Erythroblast (primary cell): ENCODE data around the gene MUC5AC.
"Not testable (repeated sequence)": the region's sequence is repeated elsewhere in the genome, so short reads cannot be mapped to it uniquely, and the experiment has no call there.

ENCODE experiments used
- GATA1 ChIP-seq: IDR thresholded peaks from 2 replicates; pipeline ENCODE4 v1.6.1; 2011; ENCODE audit warnings: low read depth, mild to moderate bottlenecking, control low read depth, low read length, moderate library complexity
- POLR2A ChIP-seq: IDR thresholded peaks from 2 replicates; pipeline ENCODE4 v1.6.1; 2011; ENCODE audit warnings: mild to moderate bottlenecking, low read length

GRCh38 chr11:1250411-1250810 lies 92.7 kb downstream of the MUC5AC start:
- not testable (repeated sequence) for TF ChIP-seq POLR2A, GATA1
